ENCODE data around the gene DOCK9. TPM values are rescaled to one million over a fixed set of nuclear protein-coding genes. Genes with fewer than 3 reads are reported as not detected.

The DOCK9 gene
- total RNA-seq, 1 experiment from 2014 or later: 30.5 TPM

DNA sequence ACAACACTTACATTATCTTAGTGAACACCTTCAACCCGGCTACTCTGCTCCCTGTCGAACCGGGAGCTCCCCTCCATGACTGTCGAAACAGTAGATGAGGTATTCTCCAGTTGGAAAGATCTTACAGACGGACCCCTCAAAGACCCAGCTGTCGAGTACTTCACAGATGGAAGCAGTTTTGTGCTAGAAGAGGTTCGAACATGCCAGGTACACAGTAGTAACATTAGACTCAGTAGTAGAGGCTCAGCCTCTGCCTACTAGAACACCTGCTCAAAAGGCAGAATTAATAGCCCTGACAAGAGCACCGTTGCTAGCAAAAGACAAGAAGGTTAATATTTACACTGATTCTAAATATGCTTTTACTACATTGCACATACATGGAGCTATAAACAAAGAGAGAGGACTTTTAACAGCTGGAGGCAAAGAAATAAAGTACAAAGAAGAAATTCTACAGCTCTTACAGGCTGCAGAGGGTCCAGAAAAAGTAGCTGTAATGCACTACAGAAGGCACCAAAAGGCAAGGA is 211.8 kb downstream of the DOCK9 start:
- no TSS peak for BruUV-seq (replicated peaks)
- intact Hi-C loops (cut with micrococcal nuclease; ENCODE audit: unreplicated experiment): no loop called here

GRCh38 chr13:98761986-98762616 is 215.8 kb downstream of the DOCK9 start:
- BruUV-seq (replicated peaks): no TSS peak
- CTCF ChIA-PET: no interaction called here
- Histone ChIP-seq H3K4me3 (ENCODE audit: low read depth in 2 of 2, low read length in 2 of 2) (no peak overlapping the region), H3K27ac (ENCODE audit: low read length) (no peak overlapping the region), H3K4me1 (ENCODE audit: control insufficient read depth, insufficient read depth, low read length) (no peaks in the 10 kb centered on the region), H3K9me3 (ENCODE audit: control insufficient read depth, insufficient read depth, low read depth, low read length) (no peaks in the 10 kb centered on the region), H3K27me3 (ENCODE audit: control insufficient read depth, insufficient read depth, low read length) (peaks cover 2% of the 10 kb centered on the region; the same call in 1 of the 2 replicates), H3K36me3 (ENCODE audit: control insufficient read depth, insufficient read depth, low read length) (no peaks in the 10 kb centered on the region)
- POLR2A ChIA-PET: no interaction called here
- TF ChIP-seq POLR2AphosphoS5 (IDR thresholded peaks at IDR 0.05; ENCODE audit: low read depth, low read length): no peak
- no peak for TF ChIP-seq REST (IDR thresholded peaks at IDR 0.05; ENCODE audit: insufficient read depth in 1 of 2, low read depth in 2 of 2, low read length in 1 of 2)
- TF ChIP-seq SIN3A (IDR thresholded peaks at IDR 0.05; ENCODE audit: borderline replicate concordance, insufficient read depth, low read depth, low read length): no peak
- TF ChIP-seq CTCF (IDR thresholded peaks at IDR 0.05): no peak
- ATAC-seq (no peak), DNase-seq (ENCODE audit: low read depth, low spot score) (no peak)
- intact Hi-C loops (cut with micrococcal nuclease; ENCODE audit: unreplicated experiment) (no loop called here), in situ Hi-C loops (cut with HindIII; ENCODE audit: low pct_unique_long_range_greater_than_20kb, low sequenced_read_pairs) (no loop called here)

More for the DNA sequence above, 211.8 kb downstream of the DOCK9 start:
- TF ChIP-seq REST (IDR thresholded peaks at IDR 0.05; ENCODE audit: insufficient read depth in 1 of 2, low read depth in 2 of 2, low read length in 1 of 2): no peak
- ATAC-seq (no peak), DNase-seq (ENCODE audit: low read depth, low spot score) (no peak)
- Histone ChIP-seq H3K36me3 (ENCODE audit: control insufficient read depth, insufficient read depth, low read length) (no peaks in the 10 kb centered on the region), H3K9me3 (ENCODE audit: control insufficient read depth, insufficient read depth, low read depth, low read length) (no peaks in the 10 kb centered on the region), H3K4me1 (ENCODE audit: control insufficient read depth, insufficient read depth, low read length) (no peaks in the 10 kb centered on the region), H3K27me3 (ENCODE audit: control insufficient read depth, insufficient read depth, low read length) (peaks cover 2% of the 10 kb centered on the region; the same call in 1 of the 2 replicates), H3K27ac (ENCODE audit: low read length) (no peak overlapping the region), H3K4me3 (ENCODE audit: low read depth in 2 of 2, low read length in 2 of 2) (no peak overlapping the region)
- in situ Hi-C loops (cut with HindIII; ENCODE audit: low pct_unique_long_range_greater_than_20kb, low sequenced_read_pairs): no loop called here
- CTCF ChIA-PET: no interaction called here
- POLR2A ChIA-PET: no interaction called here

All from Panc1 (cell line).